ENCODE results near the gene SEZ6L. TPM values are rescaled to one million over a fixed set of nuclear protein-coding genes. Genes with fewer than 3 reads are reported as not detected.

Gene SEZ6L
- polyA plus RNA-seq, 1 donor (not counting 4 experiments of a cell fraction or from before 2014, with no cell fraction given) = not detected

GRCh38 chr22:26398741-26399153 lies 229.5 kb downstream of the SEZ6L start:
- H3K9me1 ChIP-seq (ENCODE audit: control insufficient read depth, extremely low read depth, insufficient read depth, low read length) = no peaks in the 10 kb centered on the region
- TF ChIP-seq, protein P1, sequence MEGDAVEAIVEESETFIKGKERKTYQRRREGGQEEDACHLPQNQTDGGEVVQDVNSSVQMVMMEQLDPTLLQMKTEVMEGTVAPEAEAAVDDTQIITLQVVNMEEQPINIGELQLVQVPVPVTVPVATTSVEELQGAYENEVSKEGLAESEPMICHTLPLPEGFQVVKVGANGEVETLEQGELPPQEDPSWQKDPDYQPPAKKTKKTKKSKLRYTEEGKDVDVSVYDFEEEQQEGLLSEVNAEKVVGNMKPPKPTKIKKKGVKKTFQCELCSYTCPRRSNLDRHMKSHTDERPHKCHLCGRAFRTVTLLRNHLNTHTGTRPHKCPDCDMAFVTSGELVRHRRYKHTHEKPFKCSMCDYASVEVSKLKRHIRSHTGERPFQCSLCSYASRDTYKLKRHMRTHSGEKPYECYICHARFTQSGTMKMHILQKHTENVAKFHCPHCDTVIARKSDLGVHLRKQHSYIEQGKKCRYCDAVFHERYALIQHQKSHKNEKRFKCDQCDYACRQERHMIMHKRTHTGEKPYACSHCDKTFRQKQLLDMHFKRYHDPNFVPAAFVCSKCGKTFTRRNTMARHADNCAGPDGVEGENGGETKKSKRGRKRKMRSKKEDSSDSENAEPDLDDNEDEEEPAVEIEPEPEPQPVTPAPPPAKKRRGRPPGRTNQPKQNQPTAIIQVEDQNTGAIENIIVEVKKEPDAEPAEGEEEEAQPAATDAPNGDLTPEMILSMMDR (optimal IDR thresholded peaks at IDR 0.05 in 1 of 3, IDR thresholded peaks at IDR 0.05 in 1 of 3, conservative IDR thresholded peaks at IDR 0.05 in 1 of 3; ENCODE audit: extremely low read depth in 1 of 3, insufficient read depth in 2 of 3, low read length in 3 of 3) = peak; percentile 67 to 88 (median 83)
- TF ChIP-seq EZH2 (IDR thresholded peaks at IDR 0.05; ENCODE audit: low read length) = no peak

DNA sequence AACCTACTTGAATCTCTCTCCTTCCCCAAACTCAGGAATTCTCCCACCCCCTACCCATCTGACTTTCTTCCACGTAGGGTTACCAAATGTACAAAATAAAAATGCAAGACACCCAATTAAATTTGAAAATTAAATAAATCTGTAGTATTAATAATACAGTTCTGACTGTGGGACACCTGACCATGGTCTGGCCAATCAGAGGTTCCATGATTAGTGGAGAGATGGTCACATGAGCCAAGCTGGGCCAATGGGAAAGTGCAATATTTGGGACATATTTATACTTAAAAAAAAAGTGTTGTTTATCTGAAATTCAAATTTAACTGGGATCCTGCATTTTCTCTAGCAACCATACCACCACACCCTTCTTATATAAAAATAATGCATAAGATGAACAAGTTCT lies 230.0 kb downstream of the SEZ6L start:
- H4K20me1 ChIP-seq (ENCODE audit: control insufficient read depth, extremely low read depth, insufficient read depth, low read length) = no peaks in the 10 kb centered on the region
- H2AFZ ChIP-seq (ENCODE audit: control insufficient read depth, low read length) = no peak overlapping the region
- H3K4me3 ChIP-seq (ENCODE audit: control insufficient read depth in 2 of 3, extremely low read depth in 1 of 3, insufficient read depth in 2 of 3, low read depth in 1 of 3, low read length in 3 of 3) = no peak overlapping the region
- dilution Hi-C loops (cut with MboI; ENCODE audit: extremely low pct_ligation_motif_present, low sequenced_read_pairs) = no loop called here
- H3K27me3 ChIP-seq (ENCODE audit: control insufficient read depth, extremely low read depth, insufficient read depth, low read length) = peaks cover under 1% of the 10 kb centered on the region
- DNase-seq (ENCODE audit: low read depth, low spot score) (no peak), FAIRE-seq (no peak)
- no peak overlapping the region for H3K9ac ChIP-seq (ENCODE audit: control insufficient read depth, extremely low read depth, insufficient read depth, low read length)
- TF ChIP-seq EZH2 (IDR thresholded peaks at IDR 0.05; ENCODE audit: low read length) = no peak
- no peaks in the 10 kb centered on the region for H3K9me3 ChIP-seq (ENCODE audit: control insufficient read depth, low read depth, low read length)
- H3K9me1 ChIP-seq (ENCODE audit: control insufficient read depth, extremely low read depth, insufficient read depth, low read length) = no peaks in the 10 kb centered on the region
- H3K79me2 ChIP-seq (ENCODE audit: control insufficient read depth, insufficient read depth, low read length) = no peaks in the 10 kb centered on the region
- no peaks in the 10 kb centered on the region for H3K4me1 ChIP-seq (ENCODE audit: control insufficient read depth, extremely low read depth, insufficient read depth, low read length)
- H3K4me2 ChIP-seq (ENCODE audit: control insufficient read depth, extremely low read depth, insufficient read depth, low read depth, low read length) = no peak overlapping the region
- H3K27ac ChIP-seq (ENCODE audit: control insufficient read depth, insufficient read depth, low read length) = no peak overlapping the region
- H3K36me3 ChIP-seq (ENCODE audit: control insufficient read depth in 2 of 2, extremely low read depth in 1 of 2, insufficient read depth in 2 of 2, low read length in 2 of 2) = no peaks in the 10 kb centered on the region

More at GRCh38 chr22:26398741-26399153, 229.5 kb downstream of the SEZ6L start:
- DNase-seq (ENCODE audit: low read depth, low spot score) (no peak), FAIRE-seq (peak; percentile 51)
- no peaks in the 10 kb centered on the region for H4K20me1 ChIP-seq (ENCODE audit: control insufficient read depth, extremely low read depth, insufficient read depth, low read length)
- H2AFZ ChIP-seq (ENCODE audit: control insufficient read depth, low read length) = no peak overlapping the region
- dilution Hi-C loops (cut with MboI; ENCODE audit: extremely low pct_ligation_motif_present, low sequenced_read_pairs) = no loop called here
- no peaks in the 10 kb centered on the region for H3K9me3 ChIP-seq (ENCODE audit: control insufficient read depth, low read depth, low read length)
- H3K4me1 ChIP-seq (ENCODE audit: control insufficient read depth, extremely low read depth, insufficient read depth, low read length) = no peaks in the 10 kb centered on the region
- H3K4me2 ChIP-seq (ENCODE audit: control insufficient read depth, extremely low read depth, insufficient read depth, low read depth, low read length) = no peak overlapping the region
- peaks cover 3% of the 10 kb centered on the region for H3K27me3 ChIP-seq (ENCODE audit: control insufficient read depth, extremely low read depth, insufficient read depth, low read length)
- H3K36me3 ChIP-seq (ENCODE audit: control insufficient read depth in 2 of 2, extremely low read depth in 1 of 2, insufficient read depth in 2 of 2, low read length in 2 of 2) = no peaks in the 10 kb centered on the region
- no peak overlapping the region for H3K9ac ChIP-seq (ENCODE audit: control insufficient read depth, extremely low read depth, insufficient read depth, low read length)
- no peak overlapping the region for H3K27ac ChIP-seq (ENCODE audit: control insufficient read depth, insufficient read depth, low read length)
- H3K79me2 ChIP-seq (ENCODE audit: control insufficient read depth, insufficient read depth, low read length) = no peaks in the 10 kb centered on the region
- no peak overlapping the region for H3K4me3 ChIP-seq (ENCODE audit: control insufficient read depth in 2 of 3, extremely low read depth in 1 of 3, insufficient read depth in 2 of 3, low read depth in 1 of 3, low read length in 3 of 3)

GRCh38 chr22:26401726-26402125 lies 232.5 kb downstream of the SEZ6L start:
- no peaks in the 10 kb centered on the region for H4K20me1 ChIP-seq (ENCODE audit: control insufficient read depth, extremely low read depth, insufficient read depth, low read length)
- no peak overlapping the region for H3K9ac ChIP-seq (ENCODE audit: control insufficient read depth, extremely low read depth, insufficient read depth, low read length)
- FAIRE-seq (no peak), DNase-seq (ENCODE audit: low read depth, low spot score) (no peak)
- no peaks in the 10 kb centered on the region for H3K36me3 ChIP-seq (ENCODE audit: control insufficient read depth in 2 of 2, extremely low read depth in 1 of 2, insufficient read depth in 2 of 2, low read length in 2 of 2)
- H3K4me3 ChIP-seq (ENCODE audit: control insufficient read depth in 2 of 3, extremely low read depth in 1 of 3, insufficient read depth in 2 of 3, low read depth in 1 of 3, low read length in 3 of 3) = no peak overlapping the region
- H2AFZ ChIP-seq (ENCODE audit: control insufficient read depth, low read length) = no peak overlapping the region
- no peaks in the 10 kb centered on the region for H3K9me3 ChIP-seq (ENCODE audit: control insufficient read depth, low read depth, low read length)
- no peak overlapping the region for H3K27ac ChIP-seq (ENCODE audit: control insufficient read depth, insufficient read depth, low read length)
- no peaks in the 10 kb centered on the region for H3K9me1 ChIP-seq (ENCODE audit: control insufficient read depth, extremely low read depth, insufficient read depth, low read length)
- H3K4me2 ChIP-seq (ENCODE audit: control insufficient read depth, extremely low read depth, insufficient read depth, low read depth, low read length) = no peak overlapping the region
- H3K27me3 ChIP-seq (ENCODE audit: control insufficient read depth, extremely low read depth, insufficient read depth, low read length) = no peaks in the 10 kb centered on the region
- no peaks in the 10 kb centered on the region for H3K79me2 ChIP-seq (ENCODE audit: control insufficient read depth, insufficient read depth, low read length)
- H3K4me1 ChIP-seq (ENCODE audit: control insufficient read depth, extremely low read depth, insufficient read depth, low read length) = no peaks in the 10 kb centered on the region
- no peak for TF ChIP-seq EZH2 (IDR thresholded peaks at IDR 0.05; ENCODE audit: low read length)
- TF ChIP-seq, protein P1 (optimal IDR thresholded peaks at IDR 0.05 in 1 of 3, IDR thresholded peaks at IDR 0.05 in 1 of 3, conservative IDR thresholded peaks at IDR 0.05 in 1 of 3; ENCODE audit: extremely low read depth in 1 of 3, insufficient read depth in 2 of 3, low read length in 3 of 3) = no peak
- dilution Hi-C loops (cut with MboI; ENCODE audit: extremely low pct_ligation_motif_present, low sequenced_read_pairs) = no loop called here
